HepG2 (cell line): ENCODE measurements around the gene LZTR1. TPM values are rescaled to one million over a fixed set of nuclear protein-coding genes. Genes with fewer than 3 reads are reported as not detected.

Source experiments
- ARHGAP35 ChIP-seq: sonication (generic); formaldehyde crosslinking; IDR thresholded peaks from 2 replicates; pipeline ENCODE4 v1.9.0; 2022; ENCODE audit warnings: mild to moderate bottlenecking, inconsistent platforms, moderate library complexity, missing genetic modification reagents, borderline replicate concordance
- CEBPB ChIP-seq: IDR thresholded peaks from 2 replicates; pipeline ENCODE4 v1.6.1; 2011; ENCODE audit warnings: low read depth, low read length, improper control_type of control experiment, borderline replicate concordance
- HIC2 ChIP-seq: sonication (generic); formaldehyde crosslinking; IDR thresholded peaks from 2 replicates; pipeline ENCODE4 v1.9.0; 2022; ENCODE audit warnings: low read depth, missing genetic modification reagents
- HNRNPUL1 ChIP-seq: fragments of 200-400 bp; formaldehyde crosslinking; IDR thresholded peaks from 2 replicates; pipeline ENCODE4 v1.6.1; 2017; ENCODE audit warnings: low read depth, mild to moderate bottlenecking, low read length, moderate library complexity
- NCOR1 ChIP-seq: fragments of 200-600 bp; sonication (generic); IDR thresholded peaks from 2 replicates; pipeline ENCODE4 v1.7.0; 2017; ENCODE audit warnings: antibody characterized with exemption, low read length, borderline replicate concordance
- SKI ChIP-seq: fragments of 450-650 bp; IDR thresholded peaks from one replicate; pipeline ENCODE4 v1.6.1; 2018; ENCODE audit warnings: mild to moderate bottlenecking; ENCODE audit not compliant: partially characterized antibody
- SP4 ChIP-seq: sonication (generic); formaldehyde crosslinking; IDR thresholded peaks from 2 replicates; pipeline ENCODE4 v1.8.1; 2023; ENCODE audit warnings: mild to moderate bottlenecking, missing genetic modification reagents
- TBP ChIP-seq: sonication (generic); formaldehyde crosslinking; IDR thresholded peaks from 2 replicates; pipeline ENCODE4 v1.5.0; 2020; ENCODE audit warnings: missing genetic modification reagents
- ZBTB20 ChIP-seq: sonication (generic); formaldehyde crosslinking; IDR thresholded peaks from 2 replicates; pipeline ENCODE4 v1.8.1; 2023; ENCODE audit warnings: missing genetic modification reagents, low read depth, mild to moderate bottlenecking, borderline replicate concordance
- ZFP41 ChIP-seq: sonication (generic); formaldehyde crosslinking; IDR thresholded peaks from 2 replicates; pipeline ENCODE4 v1.4.0; 2020; ENCODE audit warnings: mild to moderate bottlenecking, missing genetic modification reagents, borderline replicate concordance
- ZHX2 ChIP-seq, 2 experiments: sonication (generic) in 1 of 2; formaldehyde crosslinking in 1 of 2; IDR thresholded peaks; 2 replicates each; pipeline versions ENCODE4 v1.6.1 to v1.9.0; 2014 to 2022; ENCODE audit warnings: antibody characterized with exemption in 1 of 2, borderline replicate concordance in 1 of 2, inconsistent platforms in 1 of 2, low read depth in 1 of 2, missing genetic modification reagents in 1 of 2
- ZNF367 ChIP-seq: sonication (generic); formaldehyde crosslinking; IDR thresholded peaks from 2 replicates; pipeline ENCODE4 v1.4.0; 2020; ENCODE audit warnings: missing genetic modification reagents, borderline replicate concordance
- ZNF543 ChIP-seq: sonication (generic); formaldehyde crosslinking; IDR thresholded peaks from 2 replicates; pipeline ENCODE4 v1.4.0; 2020; ENCODE audit warnings: mild to moderate bottlenecking, missing genetic modification reagents
- ZNF558 ChIP-seq: sonication (generic); formaldehyde crosslinking; IDR thresholded peaks from 2 replicates; pipeline ENCODE4 v1.9.0; 2022; ENCODE audit warnings: mild to moderate bottlenecking, missing genetic modification reagents, borderline replicate concordance
- ZNF879 ChIP-seq: sonication (generic); formaldehyde crosslinking; IDR thresholded peaks from 2 replicates; pipeline ENCODE4 v1.8.1; 2023; ENCODE audit warnings: missing genetic modification reagents
- polyA plus RNA-seq, 8 experiments: library from polyadenylated mRNA; depleted of rRNA in 3 of 8; stranded (reverse) in 7 of 8; unstranded in 1 of 8; fragments of >200 nt; fragmentation: Illumina TruSeq in 4 of 8; extraction: Trizol in 4 of 8; gene quantifications; 2 replicates each; pipeline versions ENCODE4 v1.2.1 to v1.2.3, GENCODE V29; 2011 to 2016; ENCODE audit warnings: low read depth in 4 of 8, missing spikeins in 1 of 8, mixed read lengths in 1 of 8; ENCODE audit not compliant: insufficient read depth in 1 of 8
- total RNA-seq, 5 experiments: library from RNA; depleted of rRNA; stranded (reverse); fragments of >200 nt; fragmentation: Illumina TruSeq; extraction: Trizol; gene quantifications; 2 replicates each; pipeline ENCODE4 v1.2.3, GENCODE V29; 2016; ENCODE audit warnings: low read depth in 1 of 5
- TF ChIP-seq, protein P1 (sequence below): sonication (generic); formaldehyde crosslinking; conservative IDR thresholded peaks from 2 replicates; pipeline ENCODE4 v1.4.0; 2020; ENCODE audit warnings: missing genetic modification reagents
- TF ChIP-seq, protein P2 (sequence below): sonication (generic); formaldehyde crosslinking; IDR thresholded peaks from 2 replicates; pipeline ENCODE4 v1.4.0; 2020; ENCODE audit warnings: missing genetic modification reagents; ENCODE audit errors: not compliant biosample characterization

Gene LZTR1
- total and polyA plus RNA-seq, 2 of the 13 experiments (the other 11 are each of a cell fraction or from before 2014, with no cell fraction given), result 21.8 to 22.4 TPM

DNA sequence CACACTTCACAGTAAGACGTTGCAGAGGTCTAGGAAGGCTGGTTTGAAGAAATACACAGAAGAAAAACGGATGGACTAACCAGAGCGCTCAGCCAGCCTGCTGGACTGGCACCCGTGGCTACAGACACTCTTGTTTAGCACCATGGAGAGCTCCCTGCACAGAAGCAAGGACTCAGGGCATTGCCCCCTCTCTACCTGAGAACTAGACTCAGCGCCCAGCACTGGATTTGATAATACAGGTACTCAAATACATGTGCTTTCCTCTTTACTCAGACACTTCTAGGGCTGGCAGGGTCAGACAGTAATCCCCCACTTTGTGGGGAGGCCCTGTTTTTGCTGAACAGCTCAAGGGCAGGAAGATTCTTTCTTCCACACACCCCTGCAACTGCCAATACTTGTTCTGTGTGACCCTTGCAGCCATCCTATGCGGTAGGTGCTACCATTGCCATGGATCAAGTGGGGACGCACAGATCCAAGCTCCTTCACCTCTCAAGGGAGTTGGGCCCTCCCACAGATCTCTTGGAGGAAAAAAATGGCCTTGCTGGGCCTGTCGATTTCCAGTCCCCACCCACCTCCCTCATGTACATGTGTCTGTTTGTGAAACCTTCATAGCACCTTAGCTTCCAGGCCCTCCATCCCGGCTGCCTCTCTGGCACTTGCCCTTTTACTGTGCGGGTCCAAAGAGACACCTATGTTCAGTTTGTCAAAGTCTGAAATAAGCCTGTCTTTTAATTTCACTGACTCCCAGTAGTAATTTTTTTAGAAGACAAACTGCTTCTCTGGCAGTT lies 27.7 kb downstream of the LZTR1 start (continued):
- TF ChIP-seq SP4 (no peak), TBP (no peak), HNRNPUL1 (no peak), ZNF879 (CRISPR knock-in tag) (0 out of 2 replicates have a peak, but pooled peaks have one; percentile 50), ARHGAP35 (CRISPR knock-in tag) (no peak), NCOR1 (no peak), ZNF558 (CRISPR knock-in tag) (peak; percentile 42; the same call in 1 of the 2 replicates), ZBTB20 (CRISPR knock-in tag) (no peak; the same call in 1 of the 2 replicates), ZNF367 (CRISPR knock-in tag) (no peak), CEBPB (no peak), SKI (no peak), ZFP41 (no peak), ZNF543 (CRISPR knock-in tag) (peak; percentile 37; the same call in 1 of the 2 replicates), ZHX2 (IDR thresholded peaks at IDR 0.05; ENCODE audit: low read depth) (no peak), ZHX2 (CRISPR knock-in tag; IDR thresholded peaks at IDR 0.05; ENCODE audit: borderline replicate concordance) (peak; percentile 78; the same call in 1 of the 2 replicates), HIC2 (CRISPR knock-in tag) (peak; percentile 69)
- TF ChIP-seq, protein P1, sequence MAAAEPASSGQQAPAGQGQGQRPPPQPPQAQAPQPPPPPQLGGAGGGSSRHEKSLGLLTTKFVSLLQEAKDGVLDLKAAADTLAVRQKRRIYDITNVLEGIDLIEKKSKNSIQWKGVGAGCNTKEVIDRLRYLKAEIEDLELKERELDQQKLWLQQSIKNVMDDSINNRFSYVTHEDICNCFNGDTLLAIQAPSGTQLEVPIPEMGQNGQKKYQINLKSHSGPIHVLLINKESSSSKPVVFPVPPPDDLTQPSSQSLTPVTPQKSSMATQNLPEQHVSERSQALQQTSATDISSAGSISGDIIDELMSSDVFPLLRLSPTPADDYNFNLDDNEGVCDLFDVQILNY (CRISPR knock-in tag), result no peak
- TF ChIP-seq, protein P2, sequence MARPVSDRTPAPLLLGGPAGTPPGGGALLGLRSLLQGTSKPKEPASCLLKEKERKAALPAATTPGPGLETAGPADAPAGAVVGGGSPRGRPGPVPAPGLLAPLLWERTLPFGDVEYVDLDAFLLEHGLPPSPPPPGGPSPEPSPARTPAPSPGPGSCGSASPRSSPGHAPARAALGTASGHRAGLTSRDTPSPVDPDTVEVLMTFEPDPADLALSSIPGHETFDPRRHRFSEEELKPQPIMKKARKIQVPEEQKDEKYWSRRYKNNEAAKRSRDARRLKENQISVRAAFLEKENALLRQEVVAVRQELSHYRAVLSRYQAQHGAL (CRISPR knock-in tag), result no peak
